Measurements from ENCODE around the gene AFTPH. TPM values are rescaled to one million over a fixed set of nuclear protein-coding genes. Genes with fewer than 3 reads are reported as not detected.
A peak's percentile ranks its signal among the peaks of the same experiment; 100 is the strongest.

AFTPH gene
- total and polyA plus RNA-seq, 9 of the 15 experiments (the other 6 are each of a cell fraction or from before 2014, with no cell fraction given), result 8.0 to 26.2 (median 13.8) TPM

DNA sequence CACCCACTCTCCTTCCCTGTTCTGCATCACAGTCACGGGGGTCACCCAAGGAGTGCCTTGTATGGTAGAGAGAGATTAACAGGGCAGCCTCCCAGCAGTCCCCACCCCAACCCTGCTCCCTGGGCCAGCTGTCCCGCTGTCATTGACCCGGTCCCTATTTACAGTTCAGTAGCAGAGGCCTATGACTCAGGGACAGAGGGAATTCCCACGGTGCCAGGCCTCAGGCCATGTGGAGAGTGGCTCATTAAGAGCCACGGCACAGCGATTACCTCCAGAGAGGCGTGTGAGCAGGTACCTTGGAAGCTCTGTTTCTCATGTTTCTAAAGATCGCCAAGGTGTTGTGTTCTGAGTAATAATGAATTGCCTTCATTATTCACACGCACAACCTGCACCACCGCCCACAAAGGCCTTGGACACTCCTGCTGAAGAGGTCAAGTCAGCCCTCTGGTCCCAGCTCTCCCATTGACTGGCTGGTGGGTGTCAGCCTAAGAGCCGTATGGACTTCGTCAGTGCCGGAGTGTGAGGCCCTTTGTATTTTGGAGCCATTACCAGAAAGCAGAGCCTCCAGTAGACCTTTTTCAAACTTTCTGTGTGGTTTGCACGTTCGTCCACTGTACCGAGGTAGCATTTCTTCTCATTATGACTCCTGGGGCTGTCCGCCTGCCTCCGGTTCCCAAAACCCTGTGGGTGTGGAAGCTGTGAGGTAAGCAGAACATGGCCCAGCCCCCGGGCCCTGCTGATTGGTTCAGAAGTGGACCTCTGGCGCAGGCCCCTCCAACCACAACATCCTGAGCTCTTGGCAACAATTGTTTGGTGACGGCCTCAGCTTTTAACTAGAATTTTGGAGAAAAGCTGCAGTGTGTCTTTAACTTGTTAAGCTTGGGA lies 82.6 kb downstream of the AFTPH start (continued):
- TF ChIP-seq, protein P1, sequence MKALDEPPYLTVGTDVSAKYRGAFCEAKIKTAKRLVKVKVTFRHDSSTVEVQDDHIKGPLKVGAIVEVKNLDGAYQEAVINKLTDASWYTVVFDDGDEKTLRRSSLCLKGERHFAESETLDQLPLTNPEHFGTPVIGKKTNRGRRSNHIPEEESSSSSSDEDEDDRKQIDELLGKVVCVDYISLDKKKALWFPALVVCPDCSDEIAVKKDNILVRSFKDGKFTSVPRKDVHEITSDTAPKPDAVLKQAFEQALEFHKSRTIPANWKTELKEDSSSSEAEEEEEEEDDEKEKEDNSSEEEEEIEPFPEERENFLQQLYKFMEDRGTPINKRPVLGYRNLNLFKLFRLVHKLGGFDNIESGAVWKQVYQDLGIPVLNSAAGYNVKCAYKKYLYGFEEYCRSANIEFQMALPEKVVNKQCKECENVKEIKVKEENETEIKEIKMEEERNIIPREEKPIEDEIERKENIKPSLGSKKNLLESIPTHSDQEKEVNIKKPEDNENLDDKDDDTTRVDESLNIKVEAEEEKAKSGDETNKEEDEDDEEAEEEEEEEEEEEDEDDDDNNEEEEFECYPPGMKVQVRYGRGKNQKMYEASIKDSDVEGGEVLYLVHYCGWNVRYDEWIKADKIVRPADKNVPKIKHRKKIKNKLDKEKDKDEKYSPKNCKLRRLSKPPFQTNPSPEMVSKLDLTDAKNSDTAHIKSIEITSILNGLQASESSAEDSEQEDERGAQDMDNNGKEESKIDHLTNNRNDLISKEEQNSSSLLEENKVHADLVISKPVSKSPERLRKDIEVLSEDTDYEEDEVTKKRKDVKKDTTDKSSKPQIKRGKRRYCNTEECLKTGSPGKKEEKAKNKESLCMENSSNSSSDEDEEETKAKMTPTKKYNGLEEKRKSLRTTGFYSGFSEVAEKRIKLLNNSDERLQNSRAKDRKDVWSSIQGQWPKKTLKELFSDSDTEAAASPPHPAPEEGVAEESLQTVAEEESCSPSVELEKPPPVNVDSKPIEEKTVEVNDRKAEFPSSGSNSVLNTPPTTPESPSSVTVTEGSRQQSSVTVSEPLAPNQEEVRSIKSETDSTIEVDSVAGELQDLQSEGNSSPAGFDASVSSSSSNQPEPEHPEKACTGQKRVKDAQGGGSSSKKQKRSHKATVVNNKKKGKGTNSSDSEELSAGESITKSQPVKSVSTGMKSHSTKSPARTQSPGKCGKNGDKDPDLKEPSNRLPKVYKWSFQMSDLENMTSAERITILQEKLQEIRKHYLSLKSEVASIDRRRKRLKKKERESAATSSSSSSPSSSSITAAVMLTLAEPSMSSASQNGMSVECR (CRISPR knock-in tag; IDR thresholded peaks at IDR 0.05), result no peak
- TF ChIP-seq, protein P2, sequence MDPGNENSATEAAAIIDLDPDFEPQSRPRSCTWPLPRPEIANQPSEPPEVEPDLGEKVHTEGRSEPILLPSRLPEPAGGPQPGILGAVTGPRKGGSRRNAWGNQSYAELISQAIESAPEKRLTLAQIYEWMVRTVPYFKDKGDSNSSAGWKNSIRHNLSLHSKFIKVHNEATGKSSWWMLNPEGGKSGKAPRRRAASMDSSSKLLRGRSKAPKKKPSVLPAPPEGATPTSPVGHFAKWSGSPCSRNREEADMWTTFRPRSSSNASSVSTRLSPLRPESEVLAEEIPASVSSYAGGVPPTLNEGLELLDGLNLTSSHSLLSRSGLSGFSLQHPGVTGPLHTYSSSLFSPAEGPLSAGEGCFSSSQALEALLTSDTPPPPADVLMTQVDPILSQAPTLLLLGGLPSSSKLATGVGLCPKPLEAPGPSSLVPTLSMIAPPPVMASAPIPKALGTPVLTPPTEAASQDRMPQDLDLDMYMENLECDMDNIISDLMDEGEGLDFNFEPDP (CRISPR knock-in tag; IDR thresholded peaks at IDR 0.05), result no peak
- TF ChIP-seq POLR2B (IDR thresholded peaks at IDR 0.05; ENCODE audit: low read depth, partially characterized antibody) (peak; percentile 49), ZFP36 (IDR thresholded peaks at IDR 0.05; ENCODE audit: low read depth, low read length, partially characterized antibody) (no peak), MTA1 (IDR thresholded peaks at IDR 0.05; ENCODE audit: borderline replicate concordance) (no peak), FIP1L1 (IDR thresholded peaks at IDR 0.05; ENCODE audit: low read depth, low read length, poor library complexity, severe bottlenecking) (no peak), RNF2 (IDR thresholded peaks at IDR 0.05) (no peak), PYGO2 (tag; IDR thresholded peaks at IDR 0.05) (no peak), ZNF140 (CRISPR knock-in tag; IDR thresholded peaks at IDR 0.05) (no peak), NR1H2 (CRISPR knock-in tag; IDR thresholded peaks at IDR 0.05) (no peak), SREBF1 (IDR thresholded peaks at IDR 0.05; ENCODE audit: borderline replicate concordance, low read depth, low read length) (no peak), U2AF1 (optimal IDR thresholded peaks at IDR 0.05; ENCODE audit: low read depth, low read length) (no peak), ZEB2 (IDR thresholded peaks at IDR 0.05) (no peak), SETDB1 (IDR thresholded peaks at IDR 0.05; ENCODE audit: low read length) (no peak), ETS2 (tag; IDR thresholded peaks at IDR 0.05; ENCODE audit: borderline replicate concordance, poor library complexity, severe bottlenecking) (no peak), HMG20A (CRISPR knock-in tag; conservative IDR thresholded peaks at IDR 0.05) (no peak), MEIS2 (IDR thresholded peaks at IDR 0.05; ENCODE audit: partially characterized antibody) (no peak), SMC3 (conservative IDR thresholded peaks at IDR 0.05; ENCODE audit: insufficient read depth, low read depth, low read length) (no peak), PML (IDR thresholded peaks at IDR 0.05; ENCODE audit: low read length) (no peak), SAFB (IDR thresholded peaks at IDR 0.05; ENCODE audit: borderline replicate concordance, low read depth, low read length) (no peak), ZKSCAN1 (IDR thresholded peaks at IDR 0.05; ENCODE audit: low read depth, low read length) (no peak), BHLHE40 (IDR thresholded peaks at IDR 0.05; ENCODE audit: low read length) (peak; percentile 54)
- TF ChIP-seq, protein P3, sequence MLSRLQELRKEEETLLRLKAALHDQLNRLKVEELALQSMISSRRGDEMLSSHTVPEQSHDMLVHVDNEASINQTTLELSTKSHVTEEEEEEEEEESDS (CRISPR knock-in tag; IDR thresholded peaks at IDR 0.05), result no peak

Measured in K562 (cell line).